Measurements from ENCODE around the gene YIPF5.

The YIPF5 gene

GRCh38 chr5:144173766-144174165 is 3.3 kb upstream of the YIPF5 start:
- ATAC-seq: no peak
- TF ChIP-seq CSRNP3 (CRISPR knock-in tag; IDR thresholded peaks at IDR 0.05) (no peak), ZNF70 (CRISPR knock-in tag; IDR thresholded peaks at IDR 0.05) (no peak), ZFP30 (CRISPR knock-in tag; IDR thresholded peaks at IDR 0.05) (no peak), PPARA (CRISPR knock-in tag; IDR thresholded peaks at IDR 0.05; ENCODE audit: borderline replicate concordance) (no peak), SNAI2 (CRISPR knock-in tag; IDR thresholded peaks at IDR 0.05) (no peak), CREB5 (CRISPR knock-in tag; IDR thresholded peaks at IDR 0.05; ENCODE audit: low read depth) (no peak), CSDC2 (CRISPR knock-in tag; IDR thresholded peaks at IDR 0.05) (no peak), ZC3H10 (CRISPR knock-in tag; IDR thresholded peaks at IDR 0.05) (no peak), ESRRG (CRISPR knock-in tag; IDR thresholded peaks at IDR 0.05) (no peak), BACH2 (CRISPR knock-in tag; IDR thresholded peaks at IDR 0.05; ENCODE audit: borderline replicate concordance) (no peak)
- TF ChIP-seq, protein P1, sequence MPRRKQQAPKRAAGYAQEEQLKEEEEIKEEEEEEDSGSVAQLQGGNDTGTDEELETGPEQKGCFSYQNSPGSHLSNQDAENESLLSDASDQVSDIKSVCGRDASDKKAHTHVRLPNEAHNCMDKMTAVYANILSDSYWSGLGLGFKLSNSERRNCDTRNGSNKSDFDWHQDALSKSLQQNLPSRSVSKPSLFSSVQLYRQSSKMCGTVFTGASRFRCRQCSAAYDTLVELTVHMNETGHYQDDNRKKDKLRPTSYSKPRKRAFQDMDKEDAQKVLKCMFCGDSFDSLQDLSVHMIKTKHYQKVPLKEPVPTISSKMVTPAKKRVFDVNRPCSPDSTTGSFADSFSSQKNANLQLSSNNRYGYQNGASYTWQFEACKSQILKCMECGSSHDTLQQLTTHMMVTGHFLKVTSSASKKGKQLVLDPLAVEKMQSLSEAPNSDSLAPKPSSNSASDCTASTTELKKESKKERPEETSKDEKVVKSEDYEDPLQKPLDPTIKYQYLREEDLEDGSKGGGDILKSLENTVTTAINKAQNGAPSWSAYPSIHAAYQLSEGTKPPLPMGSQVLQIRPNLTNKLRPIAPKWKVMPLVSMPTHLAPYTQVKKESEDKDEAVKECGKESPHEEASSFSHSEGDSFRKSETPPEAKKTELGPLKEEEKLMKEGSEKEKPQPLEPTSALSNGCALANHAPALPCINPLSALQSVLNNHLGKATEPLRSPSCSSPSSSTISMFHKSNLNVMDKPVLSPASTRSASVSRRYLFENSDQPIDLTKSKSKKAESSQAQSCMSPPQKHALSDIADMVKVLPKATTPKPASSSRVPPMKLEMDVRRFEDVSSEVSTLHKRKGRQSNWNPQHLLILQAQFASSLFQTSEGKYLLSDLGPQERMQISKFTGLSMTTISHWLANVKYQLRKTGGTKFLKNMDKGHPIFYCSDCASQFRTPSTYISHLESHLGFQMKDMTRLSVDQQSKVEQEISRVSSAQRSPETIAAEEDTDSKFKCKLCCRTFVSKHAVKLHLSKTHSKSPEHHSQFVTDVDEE (CRISPR knock-in tag; IDR thresholded peaks at IDR 0.05): no peak
- TF ChIP-seq, protein P2, sequence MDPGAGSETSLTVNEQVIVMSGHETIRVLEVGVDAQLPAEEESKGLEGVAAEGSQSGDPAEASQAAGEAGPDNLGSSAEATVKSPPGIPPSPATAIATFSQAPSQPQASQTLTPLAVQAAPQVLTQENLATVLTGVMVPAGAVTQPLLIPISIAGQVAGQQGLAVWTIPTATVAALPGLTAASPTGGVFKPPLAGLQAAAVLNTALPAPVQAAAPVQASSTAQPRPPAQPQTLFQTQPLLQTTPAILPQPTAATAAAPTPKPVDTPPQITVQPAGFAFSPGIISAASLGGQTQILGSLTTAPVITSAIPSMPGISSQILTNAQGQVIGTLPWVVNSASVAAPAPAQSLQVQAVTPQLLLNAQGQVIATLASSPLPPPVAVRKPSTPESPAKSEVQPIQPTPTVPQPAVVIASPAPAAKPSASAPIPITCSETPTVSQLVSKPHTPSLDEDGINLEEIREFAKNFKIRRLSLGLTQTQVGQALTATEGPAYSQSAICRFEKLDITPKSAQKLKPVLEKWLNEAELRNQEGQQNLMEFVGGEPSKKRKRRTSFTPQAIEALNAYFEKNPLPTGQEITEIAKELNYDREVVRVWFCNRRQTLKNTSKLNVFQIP (CRISPR knock-in tag; IDR thresholded peaks at IDR 0.05; ENCODE audit: borderline replicate concordance, low read depth): no peak

DNA sequence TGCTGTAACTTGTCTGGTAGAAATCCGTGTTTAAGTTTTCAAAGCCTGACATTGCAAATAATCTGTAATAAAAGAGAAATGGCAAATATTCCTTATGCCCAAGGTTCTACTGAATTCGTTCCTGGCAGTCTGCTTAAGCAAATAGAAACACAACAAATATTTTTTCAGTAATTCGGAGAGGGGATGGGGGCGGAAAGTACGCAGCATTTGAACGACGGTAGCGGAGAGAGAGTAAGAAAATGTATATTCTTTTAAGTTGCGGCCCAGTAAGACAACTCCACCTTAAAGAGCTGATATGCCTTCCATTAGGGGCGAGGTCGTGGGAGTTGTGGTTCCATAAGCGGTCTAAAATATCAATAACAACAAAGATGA is 569 bp downstream of the YIPF5 start:
- peak; percentile 5; the same call in 2 of the 3 replicates for ATAC-seq
- TF ChIP-seq TOX (CRISPR knock-in tag; IDR thresholded peaks at IDR 0.05; ENCODE audit: borderline replicate concordance) (no peak), TCF4 (CRISPR knock-in tag; IDR thresholded peaks at IDR 0.05; ENCODE audit: borderline replicate concordance) (no peak), ZNF8 (CRISPR knock-in tag; IDR thresholded peaks at IDR 0.05) (no peak)

DNA sequence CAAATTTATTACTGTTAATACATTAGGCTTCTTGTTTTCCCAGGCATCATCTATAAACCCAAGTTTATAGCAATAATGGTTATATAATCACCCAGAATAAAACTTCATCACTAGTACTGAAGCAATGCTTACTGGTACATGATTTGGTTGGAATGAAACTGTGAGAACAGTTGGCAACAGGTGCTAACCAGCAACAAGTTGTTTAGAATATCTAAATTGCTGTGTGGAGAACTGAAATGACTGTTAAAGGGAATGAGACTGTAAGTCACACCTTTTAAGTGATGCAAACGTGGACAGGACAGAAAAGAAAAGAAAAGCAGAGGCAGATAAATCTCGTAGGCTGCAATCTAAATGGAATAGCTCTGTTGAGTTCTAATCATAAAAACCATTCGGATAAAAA is 2.5 kb downstream of the YIPF5 start:
- TF ChIP-seq ESRRG (CRISPR knock-in tag; IDR thresholded peaks at IDR 0.05) (no peak), ZC3H10 (CRISPR knock-in tag; IDR thresholded peaks at IDR 0.05) (no peak), ZFP30 (CRISPR knock-in tag; IDR thresholded peaks at IDR 0.05) (no peak), ARNTL (CRISPR knock-in tag; IDR thresholded peaks at IDR 0.05; ENCODE audit: borderline replicate concordance, low read depth) (no peak), ZNF8 (CRISPR knock-in tag; IDR thresholded peaks at IDR 0.05) (no peak), CSDC2 (CRISPR knock-in tag; IDR thresholded peaks at IDR 0.05) (no peak), BACH2 (CRISPR knock-in tag; IDR thresholded peaks at IDR 0.05; ENCODE audit: borderline replicate concordance) (no peak), ZNF70 (CRISPR knock-in tag; IDR thresholded peaks at IDR 0.05) (no peak)
- TF ChIP-seq, protein P1 (CRISPR knock-in tag; IDR thresholded peaks at IDR 0.05): no peak
- ATAC-seq: no peak

DNA sequence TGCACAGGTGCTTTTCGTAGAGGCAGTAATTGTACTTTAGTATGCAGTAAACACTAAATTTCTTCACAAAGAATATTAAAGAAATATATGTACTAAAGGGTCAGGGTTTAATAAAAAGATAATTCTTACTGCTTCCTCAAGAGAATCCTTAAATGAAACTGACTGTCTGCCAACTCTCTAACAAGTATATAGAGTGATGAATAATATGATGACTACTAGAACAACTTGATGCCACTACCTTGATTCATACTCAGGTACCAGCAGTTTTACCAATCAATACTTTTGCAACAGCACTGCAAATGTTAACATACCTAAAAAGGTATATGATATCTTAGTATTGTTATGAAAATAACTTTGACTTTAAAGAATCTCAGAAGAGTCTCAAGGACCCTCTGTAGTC is 3.8 kb downstream of the YIPF5 start:
- no peak for ATAC-seq
- TF ChIP-seq ZNF565 (CRISPR knock-in tag; conservative IDR thresholded peaks at IDR 0.05; ENCODE audit: low read depth) (no peak), CREB5 (CRISPR knock-in tag; IDR thresholded peaks at IDR 0.05; ENCODE audit: low read depth) (no peak), TCF4 (CRISPR knock-in tag; IDR thresholded peaks at IDR 0.05; ENCODE audit: borderline replicate concordance) (no peak), ZNF8 (CRISPR knock-in tag; IDR thresholded peaks at IDR 0.05) (no peak)
